ENCODE results near the gene ST6GALNAC3. TPM values are rescaled to one million over a fixed set of nuclear protein-coding genes. Genes with fewer than 3 reads are reported as not detected.

ST6GALNAC3 gene
- total RNA-seq, 4 donors from 2014 or later: 1.00 to 5.7 (median 1.9) TPM; not detected in 1

DNA sequence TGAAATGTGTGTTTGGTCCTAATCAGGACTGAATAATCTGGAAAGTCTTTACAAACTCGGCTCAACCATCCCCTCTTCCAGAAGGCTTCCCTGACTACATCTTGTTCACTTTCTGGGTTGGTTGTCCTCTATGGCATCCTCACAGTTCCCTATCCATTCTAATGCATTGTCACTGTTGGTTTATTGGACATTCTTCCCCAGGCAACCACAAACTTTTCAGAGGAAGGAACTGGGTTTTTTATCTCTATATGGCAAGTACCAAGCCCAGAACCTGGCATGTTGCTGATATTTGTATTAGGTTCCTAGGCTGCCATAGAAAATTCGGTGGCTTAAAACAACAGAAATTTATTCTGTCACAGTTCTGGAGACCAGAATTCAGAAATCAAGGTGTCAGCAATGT, 429.2 kb downstream of the ST6GALNAC3 start:
- H3K27ac ChIP-seq: no peak overlapping the region
- no peak overlapping the region for H3K4me3 ChIP-seq
- intact Hi-C loops (cut with DNase I; ENCODE audit: low total_unique reads): no loop called here
- DNase-seq: no peak
- no peaks in the 10 kb centered on the region for H3K27me3 ChIP-seq
- H3K9me3 ChIP-seq: no peaks in the 10 kb centered on the region
- H3K36me3 ChIP-seq: no peaks in the 10 kb centered on the region
- WGBS, 2 donors (ENCODE audit: low coverage in 1 of 2): 60 to 69% methylated on average over 2 of the region's 2 CpGs
- H3K4me1 ChIP-seq: peaks cover 0 to 4% (median 0%) of the 10 kb centered on the region in 4 donors
- in situ Hi-C loops (cut with MboI; ENCODE audit: low pct_ligation_motif_present in 1 of 4, low pct_unique_long_range_greater_than_20kb in 1 of 4, low sequenced_read_pairs in 3 of 4): no loop called here
- TF ChIP-seq, protein P1, sequence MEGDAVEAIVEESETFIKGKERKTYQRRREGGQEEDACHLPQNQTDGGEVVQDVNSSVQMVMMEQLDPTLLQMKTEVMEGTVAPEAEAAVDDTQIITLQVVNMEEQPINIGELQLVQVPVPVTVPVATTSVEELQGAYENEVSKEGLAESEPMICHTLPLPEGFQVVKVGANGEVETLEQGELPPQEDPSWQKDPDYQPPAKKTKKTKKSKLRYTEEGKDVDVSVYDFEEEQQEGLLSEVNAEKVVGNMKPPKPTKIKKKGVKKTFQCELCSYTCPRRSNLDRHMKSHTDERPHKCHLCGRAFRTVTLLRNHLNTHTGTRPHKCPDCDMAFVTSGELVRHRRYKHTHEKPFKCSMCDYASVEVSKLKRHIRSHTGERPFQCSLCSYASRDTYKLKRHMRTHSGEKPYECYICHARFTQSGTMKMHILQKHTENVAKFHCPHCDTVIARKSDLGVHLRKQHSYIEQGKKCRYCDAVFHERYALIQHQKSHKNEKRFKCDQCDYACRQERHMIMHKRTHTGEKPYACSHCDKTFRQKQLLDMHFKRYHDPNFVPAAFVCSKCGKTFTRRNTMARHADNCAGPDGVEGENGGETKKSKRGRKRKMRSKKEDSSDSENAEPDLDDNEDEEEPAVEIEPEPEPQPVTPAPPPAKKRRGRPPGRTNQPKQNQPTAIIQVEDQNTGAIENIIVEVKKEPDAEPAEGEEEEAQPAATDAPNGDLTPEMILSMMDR (IDR thresholded peaks at IDR 0.05): no peak
- TF ChIP-seq POLR2AphosphoS5 (IDR thresholded peaks at IDR 0.05) (no peak), EP300 (IDR thresholded peaks at IDR 0.05; ENCODE audit: low read depth) (no peak), POLR2A (IDR thresholded peaks at IDR 0.05) (no peak)

DNA sequence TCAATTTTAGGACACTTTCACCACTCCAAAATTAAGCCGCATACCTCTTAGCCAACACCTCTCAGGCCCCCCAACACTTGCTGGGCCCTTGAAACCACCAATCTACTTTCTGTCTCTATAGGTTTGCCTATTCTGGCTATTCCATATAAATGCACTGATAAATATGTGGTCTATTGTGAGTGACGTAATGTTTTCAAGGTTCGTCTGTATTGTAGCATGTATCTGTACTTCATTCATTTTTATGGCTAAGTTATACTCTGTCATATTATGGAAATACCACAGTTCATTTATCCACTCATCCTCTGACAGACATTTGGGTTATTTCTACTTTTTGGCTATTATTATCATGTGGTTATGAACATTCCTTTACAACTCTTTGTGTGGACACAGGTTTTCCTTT, 432.8 kb downstream of the ST6GALNAC3 start:
- 86 to 88% methylated on average over 3 of the region's 3 CpGs for WGBS, 2 donors (ENCODE audit: low coverage in 1 of 2)

DNA sequence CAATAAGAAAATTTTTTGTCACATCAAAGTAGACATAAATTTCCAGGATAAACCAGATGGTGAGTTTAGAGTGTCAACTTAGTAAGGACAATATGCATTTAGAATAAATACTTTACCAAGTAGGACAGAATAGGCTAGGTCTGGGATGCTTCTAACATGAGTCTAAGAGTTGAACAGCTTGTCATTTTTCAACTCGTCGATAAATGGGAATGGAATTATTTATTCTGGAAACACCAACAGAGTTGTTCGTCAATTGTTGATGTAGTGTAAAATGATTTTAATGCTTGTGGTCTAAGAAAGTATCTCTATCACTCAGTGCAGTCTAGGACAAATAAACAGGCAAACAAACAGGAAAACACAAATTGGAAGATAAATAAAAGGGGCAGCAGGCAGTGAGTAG, 434.3 kb downstream of the ST6GALNAC3 start:
- 84% methylated on average over 3 of the region's 3 CpGs for whole genome bisulfite sequencing, 2 donors (ENCODE audit: low coverage in 1 of 2)
- intact Hi-C loops (cut with DNase I; ENCODE audit: low total_unique reads): no loop called here
- TF ChIP-seq EP300 (IDR thresholded peaks at IDR 0.05; ENCODE audit: low read depth) (no peak), POLR2AphosphoS5 (IDR thresholded peaks at IDR 0.05) (no peak), POLR2A (IDR thresholded peaks at IDR 0.05) (no peak)
- TF ChIP-seq, protein P1 (IDR thresholded peaks at IDR 0.05): no peak

More for the DNA sequence above, 432.8 kb downstream of the ST6GALNAC3 start:
- Histone ChIP-seq H3K36me3 (no peaks in the 10 kb centered on the region), H3K9me3 (no peaks in the 10 kb centered on the region), H3K4me1 (no peaks in the 10 kb centered on the region), H3K27me3 (no peaks in the 10 kb centered on the region), H3K4me3 (no peak overlapping the region), H3K27ac (no peak overlapping the region)
- in situ Hi-C loops (cut with MboI; ENCODE audit: low pct_ligation_motif_present in 1 of 4, low pct_unique_long_range_greater_than_20kb in 1 of 4, low sequenced_read_pairs in 3 of 4) (no loop called here), intact Hi-C loops (cut with DNase I; ENCODE audit: low total_unique reads) (no loop called here)
- DNase-seq: no peak
- TF ChIP-seq EP300 (IDR thresholded peaks at IDR 0.05; ENCODE audit: low read depth) (no peak), POLR2A (IDR thresholded peaks at IDR 0.05) (no peak)

DNA sequence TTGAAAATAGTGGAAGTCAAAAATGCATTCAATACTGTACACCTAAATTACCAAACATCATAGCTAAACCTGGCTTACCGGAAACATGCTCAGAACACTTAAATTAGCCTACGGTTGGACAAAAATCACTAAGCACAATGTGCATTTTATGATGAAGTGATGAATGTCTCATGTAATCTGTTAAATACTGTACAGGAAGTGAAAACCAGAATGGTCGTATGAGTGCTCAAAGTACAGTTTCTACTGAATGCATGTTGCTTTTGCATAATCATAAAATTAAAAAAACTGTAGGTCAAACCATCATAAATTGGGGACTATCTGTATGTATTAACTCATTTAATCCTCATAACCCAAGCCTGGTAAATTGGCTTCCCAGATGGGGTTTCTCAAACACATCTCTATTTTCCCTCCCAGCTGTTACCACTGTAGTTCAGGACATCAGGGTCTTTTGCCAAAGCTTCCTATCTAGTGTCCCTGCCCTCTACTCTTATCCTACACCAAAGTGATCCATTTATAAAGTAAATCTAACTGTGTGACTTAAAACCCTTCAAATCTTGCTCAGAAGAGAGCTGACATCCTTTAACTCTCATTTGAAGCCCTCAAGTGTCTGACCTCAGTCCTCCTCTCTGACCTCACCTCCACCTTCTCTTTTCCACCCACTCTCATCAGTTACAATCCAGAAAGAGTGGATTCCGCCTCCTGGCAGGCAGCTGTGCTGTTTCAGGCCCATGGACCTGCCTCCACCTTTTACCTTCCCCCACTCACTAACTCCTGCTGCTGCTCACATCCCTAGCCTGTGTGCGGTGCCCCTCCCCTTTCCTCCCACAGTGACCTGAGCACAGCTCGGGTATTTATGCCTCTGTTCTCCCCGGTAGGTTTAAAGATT, 436.4 kb downstream of the ST6GALNAC3 start:
- Histone ChIP-seq H3K4me1 (no peaks in the 10 kb centered on the region), H3K27ac (no peak overlapping the region), H3K36me3 (no peaks in the 10 kb centered on the region), H3K9me3 (no peaks in the 10 kb centered on the region), H3K27me3 (no peaks in the 10 kb centered on the region), H3K4me3 (no peak overlapping the region)
- WGBS, 2 donors (ENCODE audit: low coverage in 1 of 2): 56 to 65% methylated on average over 3 to 7 of the region's 7 CpGs
- no peak for TF ChIP-seq POLR2AphosphoS5 (IDR thresholded peaks at IDR 0.05)
- TF ChIP-seq POLR2A (IDR thresholded peaks at IDR 0.05): no peak
- TF ChIP-seq, protein P1 (IDR thresholded peaks at IDR 0.05): no peak
- TF ChIP-seq EP300 (IDR thresholded peaks at IDR 0.05; ENCODE audit: low read depth): no peak
- DNase-seq: no peak
- in situ Hi-C loops (cut with MboI; ENCODE audit: low pct_ligation_motif_present in 1 of 4, low pct_unique_long_range_greater_than_20kb in 1 of 4, low sequenced_read_pairs in 3 of 4): no loop called here
- intact Hi-C loops (cut with DNase I; ENCODE audit: low total_unique reads): no loop called here

More for the DNA sequence above, 434.3 kb downstream of the ST6GALNAC3 start:
- no peak overlapping the region for H3K27ac ChIP-seq
- H3K9me3 ChIP-seq: no peaks in the 10 kb centered on the region
- no peak for DNase-seq
- H3K36me3 ChIP-seq: no peaks in the 10 kb centered on the region
- H3K4me3 ChIP-seq: no peak overlapping the region
- no peaks in the 10 kb centered on the region for H3K27me3 ChIP-seq
- no peaks in the 10 kb centered on the region for H3K4me1 ChIP-seq
- in situ Hi-C loops (cut with MboI; ENCODE audit: low pct_ligation_motif_present in 1 of 4, low pct_unique_long_range_greater_than_20kb in 1 of 4, low sequenced_read_pairs in 3 of 4): no loop called here
